Head of caudate nucleus (tissue), 42 donors: ENCODE measurements around the gene ZNF865.

ENCODE experiments used
- DNase-seq, 42 donors: peaks; one replicate each; pipeline versions ENCODE4 v3.0.0 to v3.0.0-alpha.2; 2020 to 2021; ENCODE audit warnings: mixed read lengths in 7 of 42
- intact Hi-C: fragments of 100-400 bp; cut with DNase I; formaldehyde crosslinking; loops from one replicate; pipeline ENCODE4 v1.15.0; 2022

ZNF865 gene

DNA sequence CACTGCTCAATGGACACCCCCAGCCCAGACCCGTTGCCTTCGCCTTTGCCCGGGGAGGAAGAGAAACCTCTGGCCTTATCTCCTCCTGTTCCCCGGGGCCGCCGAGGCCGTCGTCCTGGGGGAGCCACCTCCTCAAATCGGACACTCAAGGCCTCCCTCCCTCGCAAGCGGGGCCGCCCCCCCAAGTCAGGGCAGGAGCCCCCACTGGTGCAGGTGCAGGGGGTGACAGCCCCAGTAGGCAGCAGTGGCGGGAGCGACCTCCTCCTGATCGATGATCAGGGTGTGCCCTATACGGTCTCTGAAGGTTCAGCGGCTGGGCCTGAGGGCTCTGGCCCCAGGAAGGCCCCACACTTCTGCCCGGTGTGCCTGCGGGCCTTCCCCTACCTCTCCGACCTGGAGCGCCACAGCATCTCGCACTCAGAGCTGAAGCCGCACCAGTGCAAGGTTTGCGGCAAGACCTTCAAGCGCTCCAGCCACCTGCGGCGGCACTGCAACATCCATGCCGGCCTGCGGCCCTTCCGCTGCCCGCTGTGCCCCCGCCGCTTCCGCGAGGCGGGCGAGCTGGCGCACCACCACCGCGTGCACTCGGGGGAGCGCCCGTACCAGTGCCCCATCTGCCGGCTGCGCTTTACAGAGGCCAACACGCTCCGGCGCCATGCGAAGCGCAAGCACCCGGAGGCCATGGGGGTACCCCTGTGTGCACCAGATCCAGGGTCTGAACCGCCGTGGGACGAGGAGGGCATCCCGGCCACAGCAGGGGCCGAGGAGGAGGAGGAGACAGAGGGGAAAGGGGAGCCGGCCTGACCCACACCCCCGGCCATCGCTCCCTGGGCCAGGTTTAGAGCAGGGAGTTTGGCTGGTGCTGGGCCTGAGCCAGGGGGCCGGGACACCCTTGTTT lies 3.1 kb upstream of the ZNF865 start:
- intact Hi-C loops, result no loop called here
- no peak for DNase-seq

DNA sequence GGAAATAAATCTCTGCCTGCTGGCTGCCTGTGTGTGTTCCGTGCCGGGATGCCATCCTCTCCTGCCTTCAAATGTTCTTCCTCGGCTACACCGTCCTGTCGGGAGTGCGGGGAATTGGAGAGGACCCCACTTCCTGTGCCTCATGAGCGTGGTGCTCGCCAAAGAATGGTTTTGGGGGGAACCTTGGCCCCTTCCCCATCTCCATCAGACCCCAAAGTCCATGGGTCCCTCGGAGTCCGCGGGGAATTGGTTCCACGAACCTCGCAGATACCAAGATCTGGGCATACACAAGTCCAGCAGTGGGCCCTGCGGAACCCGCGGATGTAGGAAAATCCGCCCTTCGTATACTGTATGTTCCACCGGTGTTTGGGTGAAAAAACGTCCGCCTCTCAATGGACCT lies 2.3 kb upstream of the ZNF865 start:
- no peak for DNase-seq
- intact Hi-C loops, result no loop called here

DNA sequence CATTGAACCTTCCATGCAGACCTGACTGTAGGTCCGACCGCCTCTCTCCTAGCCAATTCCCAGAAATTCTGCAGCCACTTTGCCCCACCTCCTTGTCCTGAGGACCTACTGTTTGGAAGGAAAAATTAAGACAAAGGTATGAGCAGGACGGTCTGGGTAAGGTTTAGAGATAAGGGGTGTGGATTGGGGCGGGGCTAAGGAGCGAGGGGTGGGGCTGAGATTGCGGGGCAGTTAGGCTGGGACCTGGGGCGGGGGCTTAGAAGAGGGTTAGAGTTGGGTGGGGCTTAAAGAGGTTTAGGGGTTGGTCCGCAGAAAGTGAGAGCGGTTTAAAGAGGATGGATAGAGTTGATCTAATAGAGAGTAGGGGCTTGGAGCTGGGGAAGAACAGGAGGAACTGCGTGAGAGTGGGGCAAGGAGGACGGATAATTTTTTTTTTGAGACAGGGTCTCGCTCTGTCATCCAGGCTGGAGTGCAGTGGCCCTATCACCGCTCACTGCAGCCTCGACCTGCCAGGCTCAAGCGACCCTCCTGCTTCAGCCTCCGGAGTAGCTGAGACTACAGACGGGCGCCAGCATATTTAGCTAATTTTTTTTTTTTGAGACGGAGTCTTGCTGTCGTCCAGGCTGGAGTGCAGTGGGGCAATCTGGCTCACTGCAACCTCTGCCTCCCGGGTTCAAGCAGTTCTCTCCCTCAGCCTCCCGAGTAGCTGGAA lies 1.7 kb upstream of the ZNF865 start:
- DNase-seq, result no peak
- intact Hi-C loops, result no loop called here

DNA sequence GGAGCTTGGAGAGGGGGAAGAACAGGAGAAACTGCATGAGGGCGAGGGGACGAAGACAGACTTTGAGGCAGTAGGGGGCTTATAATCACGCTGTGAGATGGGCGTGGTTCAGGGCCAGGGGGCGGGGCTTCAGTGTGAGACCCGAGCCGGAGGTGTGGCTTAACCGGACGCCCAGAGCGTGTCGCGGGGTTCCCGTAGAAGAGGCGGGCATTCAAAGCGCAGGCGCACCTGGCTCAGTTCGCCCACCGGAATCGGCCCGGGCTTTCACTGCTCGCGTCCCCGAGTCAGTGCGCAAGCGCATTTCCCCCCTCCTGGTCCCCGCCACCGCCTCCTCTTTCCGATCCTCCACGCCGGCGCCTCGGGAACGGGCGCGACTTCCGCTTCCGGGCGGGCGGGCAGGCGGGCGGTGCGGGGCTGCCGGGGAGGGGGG lies 225 bp upstream of the ZNF865 start:
- intact Hi-C loops, result no loop called here
- peak; percentile 90 to 99 (median 96) for DNase-seq

DNA sequence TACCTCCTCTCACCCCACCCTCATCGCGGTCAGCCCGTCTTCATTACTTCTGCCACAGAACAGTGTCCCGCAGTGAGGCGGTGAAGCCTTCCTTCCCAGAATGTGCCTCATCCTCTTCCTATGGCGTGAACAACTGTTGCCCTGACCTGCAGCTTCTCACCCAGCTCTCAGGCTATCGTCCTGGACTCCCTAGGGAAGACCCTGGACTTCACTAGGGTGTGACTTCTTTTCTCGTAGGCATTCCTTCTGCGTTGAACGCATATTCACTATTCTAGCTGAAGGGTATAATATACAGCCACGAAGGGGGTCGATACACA lies 982 bp downstream of the ZNF865 start:
- no peak for DNase-seq
- intact Hi-C loops, result no loop called here

DNA sequence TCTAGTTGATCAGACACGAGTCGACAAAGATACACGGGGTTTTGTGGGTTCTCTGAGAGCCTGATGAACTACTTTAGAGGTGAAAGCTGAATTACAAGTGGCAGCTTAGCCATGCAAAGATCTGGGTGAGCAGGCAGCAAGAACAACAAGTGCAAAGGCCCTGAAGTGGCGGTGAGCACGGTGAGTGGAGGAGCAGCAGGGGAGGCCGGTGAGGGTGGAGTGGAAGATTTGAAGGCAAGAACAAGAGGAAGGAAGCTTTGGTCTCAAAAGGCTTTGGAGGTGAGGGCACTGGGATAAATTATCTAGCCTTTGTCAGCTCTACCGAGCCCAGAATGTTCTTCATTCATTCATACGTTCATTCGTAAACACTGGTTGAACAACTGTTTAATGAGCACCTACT lies 1.4 kb downstream of the ZNF865 start:
- intact Hi-C loops, result no loop called here

DNA sequence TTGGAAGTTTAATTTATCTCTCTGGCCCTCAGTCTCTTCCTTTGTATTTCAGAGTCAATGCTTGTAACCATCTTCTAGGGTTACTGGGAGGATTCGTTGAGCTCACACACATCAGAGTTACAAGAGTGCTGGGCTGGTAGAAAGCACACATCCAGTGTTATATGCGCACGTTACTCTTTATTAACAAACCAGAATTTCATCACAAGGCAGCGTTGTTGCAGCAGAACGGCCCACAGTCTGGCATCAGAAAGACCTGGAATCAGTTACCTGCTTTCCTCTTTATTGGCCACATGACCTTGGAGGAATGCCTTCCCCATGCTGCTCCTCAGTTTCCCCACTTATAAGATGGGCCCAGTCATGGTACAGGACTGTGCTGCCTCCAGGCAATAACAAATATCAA lies 3.9 kb downstream of the ZNF865 start:
- DNase-seq, result no peak
- intact Hi-C loops, result no loop called here

More for the DNA sequence above, 1.4 kb downstream of the ZNF865 start:
- no peak for DNase-seq

DNA sequence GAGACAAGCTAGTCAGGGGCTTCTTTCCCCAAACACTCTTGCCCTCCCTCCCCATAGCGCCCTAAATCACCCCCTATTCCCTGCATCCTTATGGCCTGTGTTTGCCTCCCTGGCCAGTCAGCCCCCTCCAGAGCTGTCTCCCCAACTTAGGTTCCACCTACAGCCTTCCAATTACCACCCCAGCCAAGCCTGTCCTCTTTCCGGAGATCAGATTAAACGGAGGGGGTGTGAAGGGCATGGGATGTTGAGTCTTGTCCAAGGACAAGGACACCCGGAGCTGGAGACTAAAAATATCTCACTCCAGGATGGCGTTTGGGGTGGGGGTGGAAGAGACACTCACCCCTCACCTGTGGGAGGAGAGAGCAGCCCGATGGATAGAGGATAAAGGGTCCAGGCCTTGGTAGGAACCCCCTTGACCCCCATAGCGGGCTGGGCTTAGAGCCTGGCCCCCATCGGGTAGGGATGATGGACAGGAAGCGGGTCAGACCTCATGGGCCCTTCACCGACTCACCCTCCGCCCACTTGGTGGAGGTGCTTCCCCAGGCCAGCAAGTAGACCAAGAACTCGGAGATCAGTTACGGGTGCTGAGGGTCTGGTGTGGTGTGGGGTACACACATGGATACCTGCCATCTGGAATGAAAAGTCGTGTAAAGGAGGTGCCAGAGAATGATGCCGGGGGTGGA lies 6.0 kb downstream of the ZNF865 start:
- intact Hi-C loops, result no loop called here
- no peak for DNase-seq

DNA sequence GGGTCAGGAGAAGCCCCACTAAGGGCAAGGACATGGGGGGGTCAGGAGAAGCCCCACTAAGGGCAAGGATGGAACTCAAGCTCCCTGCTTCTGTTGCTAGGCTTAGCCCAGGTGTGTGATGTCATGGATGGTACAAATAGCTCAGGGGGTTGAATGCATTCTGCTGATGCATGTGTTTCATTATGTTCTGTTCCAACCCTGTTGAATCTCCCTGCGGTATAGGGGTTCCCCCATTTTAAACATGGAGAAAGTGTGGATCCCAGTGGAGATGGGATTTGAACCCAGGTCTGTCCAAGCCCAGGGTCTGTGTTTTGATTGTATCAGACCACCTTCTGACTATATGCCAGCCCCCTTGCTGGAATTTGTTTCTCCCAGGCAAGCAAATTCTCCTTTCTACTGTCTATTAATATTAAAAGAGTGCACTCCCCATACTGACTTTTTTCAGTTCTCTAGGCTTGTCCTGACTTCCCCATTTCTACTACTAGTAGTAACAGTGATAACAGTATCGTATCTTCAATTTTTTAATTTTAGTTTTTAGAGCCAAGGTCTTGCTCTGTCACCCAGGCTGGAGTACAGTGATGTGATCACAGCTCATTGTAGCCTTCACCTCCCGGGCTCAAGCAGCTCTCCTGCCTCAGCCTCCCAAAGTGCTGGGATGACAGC lies 6.7 kb downstream of the ZNF865 start:
- intact Hi-C loops, result no loop called here
- no peak for DNase-seq

DNA sequence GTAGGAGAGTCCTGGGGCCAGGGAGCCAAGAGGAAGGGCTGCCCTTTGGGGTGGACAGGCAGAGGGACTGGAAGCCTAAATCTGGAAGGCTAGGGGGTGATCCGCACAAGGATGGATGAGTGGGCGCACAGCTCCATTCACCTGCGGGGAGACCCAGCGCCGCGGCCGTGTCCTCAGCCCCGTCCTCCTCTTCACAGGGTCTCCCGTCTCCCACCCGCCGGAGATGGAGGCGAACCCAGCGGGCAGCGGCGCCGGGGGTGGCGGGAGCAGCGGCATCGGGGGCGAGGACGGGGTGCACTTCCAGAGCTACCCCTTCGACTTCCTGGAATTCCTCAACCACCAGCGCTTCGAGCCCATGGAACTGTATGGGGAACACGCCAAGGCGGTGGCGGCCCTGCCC lies 7.9 kb downstream of the ZNF865 start:
- intact Hi-C loops, result no loop called here
- DNase-seq, result no peak

DNA sequence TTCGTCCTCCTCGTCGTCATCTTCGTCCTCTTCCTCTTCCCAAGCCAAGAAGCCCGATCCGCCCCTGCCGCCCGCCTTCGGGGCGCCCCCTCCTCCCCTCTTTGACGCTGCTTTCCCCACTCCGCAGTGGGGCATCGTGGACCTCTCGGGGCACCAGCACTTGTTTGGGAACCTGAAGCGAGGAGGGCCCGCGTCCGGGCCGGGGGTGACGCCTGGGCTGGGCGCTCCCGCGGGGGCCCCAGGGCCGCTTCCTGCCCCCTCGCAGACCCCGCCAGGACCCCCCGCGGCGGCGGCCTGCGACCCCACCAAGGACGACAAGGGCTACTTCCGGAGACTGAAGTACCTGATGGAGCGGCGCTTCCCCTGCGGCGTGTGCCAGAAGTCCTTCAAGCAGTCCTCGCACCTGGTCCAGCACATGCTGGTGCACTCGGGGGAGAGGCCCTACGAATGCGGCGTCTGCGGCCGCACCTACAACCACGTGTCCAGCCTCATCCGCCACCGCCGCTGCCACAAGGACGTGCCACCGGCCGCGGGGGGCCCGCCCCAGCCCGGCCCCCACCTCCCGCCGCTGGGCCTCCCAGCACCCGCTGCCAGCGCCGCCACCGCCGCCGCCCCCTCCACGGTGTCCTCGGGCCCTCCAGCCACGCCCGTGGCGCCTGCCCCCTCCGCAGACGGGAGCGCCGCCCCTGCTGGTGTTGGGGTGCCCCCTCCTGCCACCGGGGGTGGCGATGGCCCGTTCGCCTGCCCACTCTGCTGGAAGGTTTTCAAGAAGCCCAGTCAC lies 8.7 kb downstream of the ZNF865 start:
- intact Hi-C loops, result no loop called here
- no peak for DNase-seq

DNA sequence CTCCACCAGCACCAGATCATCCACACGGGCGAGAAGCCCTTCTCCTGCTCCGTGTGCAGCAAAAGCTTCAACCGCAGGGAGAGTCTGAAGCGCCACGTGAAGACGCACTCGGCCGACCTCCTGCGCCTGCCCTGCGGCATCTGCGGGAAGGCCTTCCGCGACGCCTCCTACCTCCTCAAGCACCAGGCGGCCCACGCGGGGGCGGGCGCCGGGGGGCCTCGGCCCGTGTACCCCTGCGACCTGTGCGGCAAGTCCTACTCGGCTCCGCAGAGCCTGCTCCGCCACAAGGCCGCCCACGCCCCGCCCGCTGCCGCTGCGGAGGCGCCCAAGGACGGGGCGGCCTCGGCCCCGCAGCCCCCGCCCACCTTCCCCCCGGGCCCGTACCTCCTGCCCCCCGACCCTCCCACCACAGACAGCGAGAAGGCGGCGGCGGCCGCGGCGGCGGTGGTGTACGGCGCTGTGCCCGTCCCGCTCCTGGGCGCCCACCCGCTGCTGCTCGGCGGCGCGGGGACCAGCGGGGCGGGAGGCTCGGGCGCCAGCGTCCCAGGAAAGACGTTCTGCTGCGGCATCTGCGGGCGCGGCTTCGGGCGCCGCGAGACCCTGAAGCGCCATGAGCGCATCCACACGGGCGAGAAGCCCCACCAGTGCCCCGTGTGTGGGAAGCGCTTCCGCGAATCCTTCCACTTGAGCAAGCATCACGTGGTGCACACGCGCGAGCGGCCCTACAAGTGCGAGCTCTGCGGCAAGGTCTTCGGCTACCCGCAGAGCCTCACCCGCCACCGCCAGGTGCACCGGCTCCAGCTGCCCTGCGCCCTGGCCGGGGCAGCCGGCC lies 9.5 kb downstream of the ZNF865 start:
- DNase-seq, result no peak
- intact Hi-C loops, result no loop called here

DNA sequence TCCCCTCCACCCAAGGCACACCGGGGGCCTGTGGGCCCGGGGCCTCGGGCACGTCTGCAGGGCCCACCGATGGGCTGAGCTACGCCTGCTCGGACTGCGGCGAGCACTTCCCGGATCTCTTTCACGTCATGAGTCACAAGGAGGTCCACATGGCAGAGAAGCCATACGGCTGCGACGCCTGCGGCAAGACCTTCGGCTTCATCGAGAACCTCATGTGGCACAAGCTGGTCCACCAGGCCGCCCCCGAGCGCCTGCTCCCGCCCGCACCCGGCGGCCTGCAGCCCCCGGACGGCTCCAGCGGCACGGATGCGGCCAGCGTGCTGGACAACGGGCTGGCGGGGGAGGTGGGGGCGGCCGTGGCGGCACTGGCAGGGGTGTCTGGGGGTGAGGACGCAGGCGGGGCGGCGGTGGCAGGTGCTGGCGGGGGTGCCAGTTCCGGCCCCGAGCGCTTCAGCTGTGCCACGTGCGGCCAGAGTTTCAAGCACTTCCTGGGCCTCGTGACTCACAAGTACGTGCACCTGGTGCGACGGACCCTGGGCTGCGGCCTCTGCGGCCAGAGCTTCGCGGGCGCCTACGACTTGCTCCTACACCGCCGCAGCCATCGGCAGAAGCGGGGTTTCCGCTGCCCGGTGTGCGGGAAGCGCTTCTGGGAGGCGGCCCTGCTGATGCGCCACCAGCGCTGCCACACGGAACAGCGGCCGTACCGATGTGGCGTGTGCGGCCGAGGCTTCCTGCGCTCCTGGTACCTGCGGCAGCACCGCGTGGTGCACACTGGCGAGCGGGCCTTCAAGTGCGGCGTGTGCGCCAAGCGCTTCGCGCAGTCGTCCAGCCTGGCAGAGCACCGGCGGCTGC lies 10.3 kb downstream of the ZNF865 start:
- DNase-seq, result no peak
- intact Hi-C loops, result no loop called here

DNA sequence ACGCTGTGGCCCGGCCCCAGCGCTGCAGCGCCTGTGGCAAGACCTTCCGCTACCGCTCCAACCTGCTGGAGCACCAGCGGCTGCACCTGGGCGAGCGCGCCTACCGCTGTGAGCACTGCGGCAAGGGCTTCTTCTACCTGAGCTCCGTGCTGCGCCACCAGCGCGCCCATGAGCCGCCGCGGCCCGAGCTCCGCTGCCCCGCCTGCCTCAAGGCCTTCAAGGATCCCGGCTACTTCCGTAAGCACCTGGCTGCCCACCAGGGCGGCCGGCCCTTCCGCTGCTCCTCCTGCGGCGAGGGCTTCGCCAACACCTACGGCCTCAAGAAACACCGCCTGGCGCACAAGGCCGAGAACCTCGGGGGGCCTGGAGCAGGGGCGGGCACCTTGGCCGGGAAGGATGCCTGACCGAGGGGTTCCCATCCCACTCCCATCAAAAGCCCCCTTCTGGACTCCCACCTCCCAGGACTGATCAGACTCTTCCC lies 11.0 kb downstream of the ZNF865 start:
- intact Hi-C loops, result no loop called here
- no peak for DNase-seq

DNA sequence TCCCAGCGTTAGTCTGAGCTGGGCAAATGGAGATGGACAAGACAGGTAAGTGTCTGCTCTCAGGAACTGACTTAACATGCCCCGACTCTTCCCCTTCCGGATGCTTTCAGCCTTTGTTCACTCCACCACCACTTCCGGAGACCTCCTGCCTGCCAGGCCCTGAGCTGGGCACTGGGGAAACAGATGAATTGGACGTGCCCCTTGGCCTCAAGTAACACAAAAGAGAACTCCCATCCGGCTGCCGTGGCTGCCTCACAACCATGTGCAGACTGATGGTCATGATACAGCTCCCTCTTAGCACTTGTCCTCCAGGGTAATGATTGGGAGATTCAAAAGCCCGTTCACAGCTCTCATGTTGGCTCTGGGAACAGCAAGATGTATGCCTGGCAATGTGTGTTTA lies 12.0 kb downstream of the ZNF865 start:
- no peak for DNase-seq
- intact Hi-C loops, result no loop called here

DNA sequence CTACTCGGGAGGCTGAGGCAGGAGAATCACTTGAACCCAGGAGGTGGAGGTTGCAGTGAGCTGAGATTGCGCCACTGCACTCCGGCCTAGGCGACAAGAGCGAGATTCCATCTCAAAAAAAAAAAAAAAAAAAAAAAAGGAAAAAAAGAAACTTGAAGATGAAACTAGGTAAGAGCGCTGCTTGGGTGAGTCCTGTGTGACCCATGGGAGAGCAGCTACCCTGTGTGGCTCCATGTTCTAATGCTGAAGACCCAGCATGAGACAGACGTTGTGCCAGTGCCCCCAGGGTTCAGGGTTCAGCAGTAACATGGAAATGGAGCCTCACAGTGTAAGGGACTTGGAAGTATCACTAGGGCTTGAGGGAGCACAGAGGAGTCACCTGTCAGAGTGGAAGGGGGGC lies 13.0 kb downstream of the ZNF865 start:
- no peak for DNase-seq
- intact Hi-C loops, result no loop called here

DNA sequence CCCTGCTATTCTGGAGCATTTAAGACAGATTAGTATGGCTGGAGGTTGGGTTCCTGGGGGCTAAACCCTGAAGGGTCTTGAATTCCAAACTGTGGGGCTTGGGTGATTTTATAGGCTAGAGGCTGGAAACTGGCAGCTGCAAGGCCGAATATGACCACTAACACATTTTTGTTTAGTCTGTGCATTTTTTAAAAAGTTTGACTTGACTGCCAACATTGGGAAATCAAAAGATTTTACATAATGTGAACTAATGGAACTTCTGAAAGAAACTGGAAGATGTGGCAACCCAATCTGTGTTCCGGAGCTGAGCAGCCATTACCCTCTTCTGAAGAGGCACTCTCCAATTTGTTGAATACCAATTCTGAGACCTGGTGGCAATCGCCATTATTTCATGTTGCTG lies 13.8 kb downstream of the ZNF865 start:
- DNase-seq, result no peak
- intact Hi-C loops, result no loop called here
